GM10847 (cell line): ENCODE data around the gene ADAP1.

Experiments used
- POLR2A ChIP-seq: IDR thresholded peaks from 2 replicates; pipeline ENCODE4 v1.6.1; 2011; ENCODE audit not compliant: insufficient read length; ENCODE audit errors: extremely low read depth

Gene ADAP1

GRCh38 chr7:906776-907157 lies 47.7 kb downstream of the ADAP1 start:
- TF ChIP-seq POLR2A, result no peak

GRCh38 chr7:904847-905246 lies 49.6 kb downstream of the ADAP1 start:
- no peak for TF ChIP-seq POLR2A

GRCh38 chr7:903921-904755 lies 50.3 kb downstream of the ADAP1 start:
- no peak for TF ChIP-seq POLR2A

DNA sequence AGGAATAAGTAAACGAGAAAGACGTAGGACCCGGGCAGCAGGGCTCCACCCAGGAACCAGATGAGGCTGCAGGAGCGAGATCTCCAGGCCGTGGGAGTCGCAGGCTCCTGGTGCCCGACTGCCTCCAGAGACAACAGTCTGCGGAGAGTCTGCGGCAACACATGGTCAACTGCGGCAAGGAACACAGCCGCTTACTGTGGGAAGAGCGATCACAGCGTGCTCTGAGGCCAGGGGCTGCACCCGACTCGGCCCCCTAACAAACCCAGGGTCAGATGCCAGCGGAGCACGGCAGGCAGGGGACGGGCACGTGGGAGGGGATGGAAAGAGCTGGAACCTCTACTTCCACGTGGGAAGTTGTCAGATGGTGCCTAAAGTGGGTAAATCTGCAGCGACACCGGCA lies 51.5 kb downstream of the ADAP1 start:
- no peak for TF ChIP-seq POLR2A

GRCh38 chr7:901388-902154 lies 52.9 kb downstream of the ADAP1 start:
- no peak for TF ChIP-seq POLR2A

DNA sequence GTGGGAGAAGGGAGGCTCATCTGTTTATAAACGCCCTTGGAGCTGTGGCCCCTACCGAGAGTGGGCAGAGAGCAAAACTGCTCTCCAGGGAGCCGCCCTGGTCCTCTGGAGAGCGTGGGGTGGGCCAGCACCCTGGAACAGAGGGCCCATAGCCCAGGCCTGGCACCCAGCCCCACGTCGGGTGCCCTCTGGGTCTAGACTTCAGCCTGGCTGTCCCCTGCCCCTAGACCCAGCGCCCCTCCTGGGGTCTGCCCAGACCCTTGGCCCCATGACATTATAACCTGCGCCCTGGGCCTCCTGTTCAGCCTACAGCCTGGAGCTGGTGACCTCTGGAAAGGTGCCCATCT lies 53.5 kb downstream of the ADAP1 start:
- TF ChIP-seq POLR2A, result no peak

DNA sequence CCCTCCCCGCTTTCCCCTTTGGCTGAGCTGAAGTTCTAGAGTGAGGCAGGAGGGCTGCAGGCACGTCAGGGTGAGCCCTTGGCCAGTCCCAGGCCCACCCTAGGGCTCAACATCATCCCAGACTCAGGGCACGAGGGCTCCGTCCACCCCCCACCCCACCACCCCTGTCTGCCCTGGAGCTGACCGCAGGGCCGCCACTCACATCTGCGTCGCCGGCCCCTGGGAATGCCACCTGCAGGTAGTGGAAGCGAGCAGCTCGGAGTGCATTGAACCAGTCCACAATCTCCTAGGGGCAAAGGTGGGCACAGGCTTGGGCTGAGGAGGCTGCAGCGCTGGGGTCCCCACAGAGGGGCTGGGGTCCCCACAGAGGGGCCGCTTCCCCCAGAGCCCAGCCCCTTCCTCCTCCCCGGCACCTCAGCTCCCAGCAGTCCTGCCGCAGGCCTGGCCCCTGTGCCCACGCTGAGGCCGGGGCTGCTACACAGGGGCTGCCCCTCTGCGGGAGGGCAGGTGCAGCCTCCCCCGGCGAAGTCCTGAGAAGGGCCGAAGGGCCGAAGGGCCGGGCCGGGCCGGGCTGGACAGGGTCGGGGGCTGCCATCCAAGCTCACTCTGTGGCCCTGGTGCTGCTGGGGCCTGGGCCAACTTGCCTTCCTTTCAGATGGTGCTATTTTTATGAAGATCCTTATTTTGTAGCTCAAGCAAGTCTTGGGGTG lies 54.0 kb downstream of the ADAP1 start:
- TF ChIP-seq POLR2A, result no peak

GRCh38 chr7:899806-900205 lies 54.7 kb downstream of the ADAP1 start:
- no peak for TF ChIP-seq POLR2A

DNA sequence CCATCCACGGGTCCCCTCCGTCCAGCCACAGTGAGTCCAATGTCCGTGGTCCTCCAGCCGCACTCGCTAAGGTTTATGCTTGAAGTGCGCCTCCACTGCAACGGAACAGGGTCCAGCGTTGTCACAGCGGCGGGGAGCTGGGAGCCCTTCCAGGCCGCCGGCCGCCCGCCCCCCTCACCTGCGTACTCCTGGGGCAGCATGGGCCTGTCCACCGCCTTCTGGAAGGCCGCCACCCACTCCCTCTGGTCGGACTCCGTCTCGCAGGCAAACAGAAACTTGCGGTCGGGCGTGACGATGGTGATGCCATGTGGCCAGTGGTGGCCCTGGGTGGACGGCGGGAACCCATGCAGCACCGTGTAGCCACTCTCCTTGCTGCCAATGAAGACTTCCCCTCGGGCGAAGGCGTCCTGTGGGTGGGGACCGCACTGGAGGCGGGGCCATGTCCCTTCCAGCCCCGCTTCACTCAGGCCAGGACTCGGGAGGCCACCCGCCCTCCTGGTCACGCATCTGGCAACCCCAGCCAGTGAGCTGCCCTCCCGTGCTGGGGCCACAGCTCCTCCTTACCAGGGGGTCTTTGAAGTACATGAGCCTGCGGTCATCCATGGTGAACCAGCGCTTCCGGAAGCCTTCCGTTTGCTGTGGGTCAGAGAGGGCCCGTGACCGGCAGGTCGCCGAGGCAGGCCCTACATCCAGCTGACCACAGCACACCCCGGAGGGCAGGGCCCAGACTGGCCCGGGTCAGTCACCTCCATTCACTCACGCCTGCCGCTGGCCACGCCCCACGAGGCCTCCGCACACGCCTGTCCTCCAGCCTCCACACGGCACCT lies 55.4 kb downstream of the ADAP1 start:
- TF ChIP-seq POLR2A, result no peak

DNA sequence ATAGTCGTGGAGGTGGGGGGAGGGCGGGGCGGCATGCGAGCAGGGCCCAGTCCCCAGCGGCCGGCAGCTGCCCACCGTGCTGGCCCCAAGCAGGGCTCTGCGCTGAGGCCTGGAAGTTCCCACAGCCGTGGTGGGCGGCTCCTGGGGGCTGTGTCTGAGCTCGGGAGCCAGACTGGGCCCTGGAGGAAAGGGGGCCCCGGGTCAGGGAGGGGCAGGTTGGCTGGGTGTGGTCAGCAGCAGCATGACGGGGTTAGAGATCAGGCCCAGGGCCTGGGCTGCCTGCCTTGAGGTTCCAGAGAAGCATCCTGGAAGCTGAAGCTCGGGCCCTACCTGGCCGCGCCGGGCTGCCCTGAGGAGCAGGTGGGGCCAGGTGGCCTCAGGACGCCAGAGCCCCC lies 56.0 kb downstream of the ADAP1 start:
- no peak for TF ChIP-seq POLR2A

DNA sequence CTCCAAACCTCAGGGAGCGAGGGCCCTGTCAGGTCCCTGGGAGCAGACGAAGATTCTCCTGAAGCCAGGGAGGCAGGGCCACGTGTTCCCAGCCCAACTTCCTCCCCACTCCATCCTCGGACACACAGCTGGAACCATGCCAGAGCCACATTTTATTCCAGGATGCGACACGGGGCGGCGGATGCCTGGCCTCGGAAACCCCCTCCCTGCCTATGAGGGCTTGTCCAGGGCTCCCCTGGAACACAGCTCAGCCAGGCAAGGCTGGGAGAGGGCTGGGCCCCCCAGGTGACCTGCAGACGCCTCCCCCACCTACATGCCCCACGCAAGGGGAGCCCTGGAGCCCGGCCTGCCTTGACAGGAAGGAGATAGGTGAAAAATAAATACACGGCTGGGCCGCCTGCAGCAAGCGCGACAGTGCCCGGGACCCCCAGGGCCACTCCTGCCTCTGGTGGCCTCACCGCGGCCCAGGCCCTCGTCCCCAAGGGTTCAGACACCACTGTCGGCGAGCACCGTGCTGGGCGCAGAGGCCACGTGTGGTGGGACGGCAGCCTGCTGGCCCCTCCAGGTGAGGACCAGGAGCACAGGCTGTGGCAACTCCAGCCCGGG lies 56.6 kb downstream of the ADAP1 start:
- no peak for TF ChIP-seq POLR2A

DNA sequence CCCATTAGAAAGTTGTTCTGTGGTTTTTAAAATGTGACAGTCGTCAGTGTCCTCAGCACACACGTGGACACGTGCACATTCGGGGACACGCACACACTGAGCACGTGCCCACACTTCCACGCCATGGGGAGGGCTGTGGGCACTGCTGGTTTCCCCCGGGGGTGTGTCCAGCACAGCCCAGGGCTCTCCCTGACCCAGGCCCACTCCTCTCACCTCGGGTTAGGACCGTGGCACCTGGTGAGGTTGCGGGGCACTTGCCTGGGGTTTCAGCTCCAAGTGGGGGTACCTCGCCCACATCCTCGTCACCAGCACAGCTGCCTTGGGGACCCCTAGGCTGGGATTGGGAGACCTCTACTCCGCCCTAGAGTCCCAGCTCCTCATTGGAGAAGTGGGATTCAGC lies 57.4 kb downstream of the ADAP1 start:
- TF ChIP-seq POLR2A, result no peak

DNA sequence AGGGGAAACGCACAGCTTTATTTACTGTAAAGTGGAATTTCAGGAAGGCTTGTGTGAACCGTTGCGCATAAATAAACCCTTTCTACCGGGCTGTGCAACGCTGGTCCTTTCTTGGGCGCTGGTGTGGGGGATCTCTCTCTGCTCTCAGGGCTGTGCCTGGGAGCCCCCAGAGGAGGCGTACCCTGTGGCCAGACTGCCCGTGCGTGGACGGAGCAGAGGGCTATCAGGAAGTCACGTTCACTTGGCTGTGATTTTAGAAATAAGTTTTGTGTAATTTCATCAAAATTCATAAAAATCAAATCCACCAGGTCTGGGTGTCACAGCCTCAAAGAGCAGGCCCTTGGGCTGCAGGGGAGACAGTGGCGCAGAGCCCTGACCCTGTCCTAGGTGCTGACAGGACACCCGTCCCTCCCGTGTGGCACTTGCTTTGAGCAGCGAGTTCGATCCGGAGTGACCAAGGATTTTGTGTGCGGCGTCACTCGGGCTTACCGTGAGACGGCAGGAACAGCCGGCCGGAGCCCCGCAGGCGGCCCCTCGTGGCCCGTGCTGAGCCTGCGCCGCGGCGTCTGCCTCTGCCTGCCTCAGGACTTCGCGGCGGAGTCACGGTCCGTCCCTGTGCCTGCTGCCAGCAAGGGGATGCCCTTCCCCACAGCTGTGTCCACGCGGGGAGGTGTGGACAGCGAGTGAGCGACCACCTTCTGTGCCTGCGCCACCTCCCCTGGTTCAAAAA lies 58.0 kb downstream of the ADAP1 start:
- no peak for TF ChIP-seq POLR2A

DNA sequence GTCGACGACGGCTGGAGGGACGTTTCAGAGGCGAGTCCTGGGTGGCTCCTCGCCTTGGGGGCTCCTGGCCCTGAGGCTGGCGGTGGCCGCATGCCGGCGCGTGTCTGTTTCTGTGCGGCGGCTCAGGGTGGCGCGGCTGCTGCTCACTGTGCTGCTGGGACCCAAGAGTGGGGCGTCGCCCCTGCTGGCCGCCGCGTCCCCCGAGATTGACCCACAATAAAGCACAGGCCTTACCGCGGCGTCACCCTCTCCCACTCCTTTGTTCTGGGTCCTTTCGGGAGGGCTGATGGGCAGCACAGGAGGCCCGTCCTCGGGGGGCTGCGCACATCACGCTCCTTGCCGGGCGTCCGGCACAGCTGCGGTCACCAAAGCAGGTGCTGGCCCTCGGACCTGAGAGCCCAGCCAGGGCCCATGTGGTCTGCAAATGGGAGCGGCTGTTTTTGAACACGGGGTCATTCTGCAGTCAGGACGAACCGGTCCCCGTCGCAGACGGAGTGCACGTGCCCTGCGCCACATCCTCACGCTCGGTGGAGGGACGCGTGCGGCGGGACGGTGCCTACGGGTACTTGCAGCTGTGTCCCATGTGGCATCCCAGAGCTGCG lies 58.9 kb downstream of the ADAP1 start:
- TF ChIP-seq POLR2A, result no peak

DNA sequence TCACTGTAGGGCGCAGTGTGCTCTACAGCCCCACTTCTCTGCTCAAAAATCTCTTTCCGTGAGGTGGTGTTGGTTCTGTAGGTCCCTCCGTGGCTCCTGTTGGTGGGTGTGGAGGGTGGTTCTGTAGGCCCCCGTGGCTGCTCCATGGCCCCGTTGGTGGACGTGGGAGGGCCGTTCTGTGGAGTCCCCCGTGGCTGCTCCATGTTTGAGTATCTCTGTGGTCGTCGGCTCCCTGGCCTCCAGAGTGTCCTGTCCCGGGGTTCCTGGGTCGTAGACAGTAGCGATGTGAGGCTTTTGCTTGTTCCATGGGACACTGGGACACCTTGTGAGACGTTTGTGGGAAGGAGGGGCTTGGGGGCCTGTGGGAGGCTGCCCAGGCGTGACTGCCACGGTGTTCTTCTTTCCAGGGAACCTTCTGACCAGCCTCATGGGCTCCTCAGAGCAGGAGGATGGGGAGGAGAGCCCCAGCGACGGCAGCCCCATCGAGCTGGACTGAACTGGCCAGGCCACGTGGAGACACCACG lies 59.5 kb downstream of the ADAP1 start:
- TF ChIP-seq POLR2A, result no peak
